Measurements from ENCODE around the gene TEX51.

DNA sequence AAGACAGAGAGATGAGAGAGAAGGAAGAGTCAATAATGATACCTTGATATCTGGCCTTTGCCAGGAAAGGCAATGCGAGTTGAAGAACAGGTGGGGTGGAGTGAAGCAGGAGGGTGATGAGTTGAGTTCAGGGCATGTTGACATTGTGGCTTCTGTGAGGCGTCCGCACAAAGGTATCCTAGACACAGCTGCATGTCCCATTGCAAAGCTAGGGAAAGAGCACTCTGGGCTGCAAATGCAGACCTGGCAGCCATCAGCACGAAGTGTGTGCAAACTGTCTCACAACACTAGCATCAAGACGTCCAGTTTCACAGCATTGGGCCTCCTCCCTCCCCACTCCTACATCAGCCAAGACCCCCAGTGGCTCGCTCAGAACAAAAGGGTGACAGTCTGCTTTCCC is 36.1 kb downstream of the TEX51 start:
- TF ChIP-seq, protein P1, sequence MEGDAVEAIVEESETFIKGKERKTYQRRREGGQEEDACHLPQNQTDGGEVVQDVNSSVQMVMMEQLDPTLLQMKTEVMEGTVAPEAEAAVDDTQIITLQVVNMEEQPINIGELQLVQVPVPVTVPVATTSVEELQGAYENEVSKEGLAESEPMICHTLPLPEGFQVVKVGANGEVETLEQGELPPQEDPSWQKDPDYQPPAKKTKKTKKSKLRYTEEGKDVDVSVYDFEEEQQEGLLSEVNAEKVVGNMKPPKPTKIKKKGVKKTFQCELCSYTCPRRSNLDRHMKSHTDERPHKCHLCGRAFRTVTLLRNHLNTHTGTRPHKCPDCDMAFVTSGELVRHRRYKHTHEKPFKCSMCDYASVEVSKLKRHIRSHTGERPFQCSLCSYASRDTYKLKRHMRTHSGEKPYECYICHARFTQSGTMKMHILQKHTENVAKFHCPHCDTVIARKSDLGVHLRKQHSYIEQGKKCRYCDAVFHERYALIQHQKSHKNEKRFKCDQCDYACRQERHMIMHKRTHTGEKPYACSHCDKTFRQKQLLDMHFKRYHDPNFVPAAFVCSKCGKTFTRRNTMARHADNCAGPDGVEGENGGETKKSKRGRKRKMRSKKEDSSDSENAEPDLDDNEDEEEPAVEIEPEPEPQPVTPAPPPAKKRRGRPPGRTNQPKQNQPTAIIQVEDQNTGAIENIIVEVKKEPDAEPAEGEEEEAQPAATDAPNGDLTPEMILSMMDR (IDR thresholded peaks at IDR 0.05; ENCODE audit: low read length): no peak
- TF ChIP-seq EZH2 (optimal IDR thresholded peaks at IDR 0.05; ENCODE audit: low read depth, low read length): no peak
